GM23338 (cell line): ENCODE results near the gene FKBP6.

ENCODE experiments used
- CREB1 ChIP-seq: fragments of 250-450 bp; sonication (Bioruptor Pico); IDR thresholded peaks from 2 replicates; pipeline ENCODE4 v1.5.0; 2020; ENCODE audit warnings: low read depth, mild to moderate bottlenecking, moderate library complexity
- CTCF ChIP-seq, 2 experiments: fragments of 200-600 bp in 1 of 2; sonication (generic) in 1 of 2; conservative IDR thresholded peaks; 2 replicates each; pipeline versions ENCODE4 v1.5.1 to v1.6.1; 2016 to 2017; ENCODE audit warnings: antibody characterized with exemption in 2 of 2, low read depth in 2 of 2, mild to moderate bottlenecking in 2 of 2, moderate library complexity in 1 of 2
- ETS1 ChIP-seq: IDR thresholded peaks from 2 replicates; pipeline ENCODE4 v1.6.1; 2016; ENCODE audit warnings: antibody characterized with exemption
- EZH2 ChIP-seq: fragments of 200-600 bp; sonication (generic); IDR thresholded peaks from one replicate; pipeline ENCODE4 v1.8.0; 2017; ENCODE audit warnings: antibody characterized with exemption, mild to moderate bottlenecking, low read depth; ENCODE audit not compliant: unreplicated experiment
- EZH2phosphoT487 ChIP-seq: fragments of 200-600 bp; sonication (generic); IDR thresholded peaks from one replicate; pipeline ENCODE4 v1.8.1; 2018; ENCODE audit warnings: antibody characterized with exemption; ENCODE audit not compliant: unreplicated experiment
- JUNB ChIP-seq: IDR thresholded peaks from one replicate; pipeline ENCODE4 v1.6.1; 2016; ENCODE audit warnings: antibody characterized with exemption; ENCODE audit not compliant: unreplicated experiment
- POLR2AphosphoS5 ChIP-seq: IDR thresholded peaks from 2 replicates; pipeline ENCODE4 v1.6.1; 2016; ENCODE audit warnings: antibody characterized with exemption, low read depth
- REST ChIP-seq: IDR thresholded peaks from one replicate; pipeline ENCODE4 v1.6.1; 2018; ENCODE audit warnings: antibody characterized with exemption; ENCODE audit not compliant: unreplicated experiment
- STAT1 ChIP-seq: IDR thresholded peaks from one replicate; pipeline ENCODE4 v1.6.1; 2016; ENCODE audit warnings: antibody characterized with exemption; ENCODE audit not compliant: unreplicated experiment
- ZNF462 ChIP-seq: fragments of 250-450 bp; sonication (Bioruptor Pico); IDR thresholded peaks from 2 replicates; pipeline ENCODE4 v1.5.0; 2020; ENCODE audit warnings: mild to moderate bottlenecking, moderate library complexity

- TF ChIP-seq POLR2AphosphoS5 (no peak), CTCF (conservative IDR thresholded peaks at IDR 0.05; ENCODE audit: low read depth in 2 of 2) (no peak), EZH2phosphoT487 (no peak), ZNF462 (CRISPR knock-in tag) (no peak), REST (no peak), ETS1 (no peak), CREB1 (CRISPR knock-in tag) (no peak), EZH2 (no peak), STAT1 (no peak), JUNB (no peak)
Measured at GRCh38 chr7:73316521-73316920, 11.4 kb upstream of the FKBP6 start.
